HepG2 (cell line): ENCODE measurements around the gene GLOD5.

Experiments used
- TF ChIP-seq, protein P1 (sequence below): sonication (generic); formaldehyde crosslinking; IDR thresholded peaks from 2 replicates; pipeline ENCODE4 v1.4.0; 2020; ENCODE audit warnings: missing genetic modification reagents
- TF ChIP-seq, protein P2 (sequence below), 2 experiments: IDR thresholded peaks; 2 replicates each; pipeline ENCODE4 v1.6.1; 2011 to 2012; ENCODE audit warnings: low read length in 2 of 2, borderline replicate concordance in 1 of 2, low read depth in 1 of 2, mild to moderate bottlenecking in 1 of 2, moderate library complexity in 1 of 2

GRCh38 chrX:48794911-48795515 is 33.5 kb downstream of the GLOD5 start:
- TF ChIP-seq, protein P1, sequence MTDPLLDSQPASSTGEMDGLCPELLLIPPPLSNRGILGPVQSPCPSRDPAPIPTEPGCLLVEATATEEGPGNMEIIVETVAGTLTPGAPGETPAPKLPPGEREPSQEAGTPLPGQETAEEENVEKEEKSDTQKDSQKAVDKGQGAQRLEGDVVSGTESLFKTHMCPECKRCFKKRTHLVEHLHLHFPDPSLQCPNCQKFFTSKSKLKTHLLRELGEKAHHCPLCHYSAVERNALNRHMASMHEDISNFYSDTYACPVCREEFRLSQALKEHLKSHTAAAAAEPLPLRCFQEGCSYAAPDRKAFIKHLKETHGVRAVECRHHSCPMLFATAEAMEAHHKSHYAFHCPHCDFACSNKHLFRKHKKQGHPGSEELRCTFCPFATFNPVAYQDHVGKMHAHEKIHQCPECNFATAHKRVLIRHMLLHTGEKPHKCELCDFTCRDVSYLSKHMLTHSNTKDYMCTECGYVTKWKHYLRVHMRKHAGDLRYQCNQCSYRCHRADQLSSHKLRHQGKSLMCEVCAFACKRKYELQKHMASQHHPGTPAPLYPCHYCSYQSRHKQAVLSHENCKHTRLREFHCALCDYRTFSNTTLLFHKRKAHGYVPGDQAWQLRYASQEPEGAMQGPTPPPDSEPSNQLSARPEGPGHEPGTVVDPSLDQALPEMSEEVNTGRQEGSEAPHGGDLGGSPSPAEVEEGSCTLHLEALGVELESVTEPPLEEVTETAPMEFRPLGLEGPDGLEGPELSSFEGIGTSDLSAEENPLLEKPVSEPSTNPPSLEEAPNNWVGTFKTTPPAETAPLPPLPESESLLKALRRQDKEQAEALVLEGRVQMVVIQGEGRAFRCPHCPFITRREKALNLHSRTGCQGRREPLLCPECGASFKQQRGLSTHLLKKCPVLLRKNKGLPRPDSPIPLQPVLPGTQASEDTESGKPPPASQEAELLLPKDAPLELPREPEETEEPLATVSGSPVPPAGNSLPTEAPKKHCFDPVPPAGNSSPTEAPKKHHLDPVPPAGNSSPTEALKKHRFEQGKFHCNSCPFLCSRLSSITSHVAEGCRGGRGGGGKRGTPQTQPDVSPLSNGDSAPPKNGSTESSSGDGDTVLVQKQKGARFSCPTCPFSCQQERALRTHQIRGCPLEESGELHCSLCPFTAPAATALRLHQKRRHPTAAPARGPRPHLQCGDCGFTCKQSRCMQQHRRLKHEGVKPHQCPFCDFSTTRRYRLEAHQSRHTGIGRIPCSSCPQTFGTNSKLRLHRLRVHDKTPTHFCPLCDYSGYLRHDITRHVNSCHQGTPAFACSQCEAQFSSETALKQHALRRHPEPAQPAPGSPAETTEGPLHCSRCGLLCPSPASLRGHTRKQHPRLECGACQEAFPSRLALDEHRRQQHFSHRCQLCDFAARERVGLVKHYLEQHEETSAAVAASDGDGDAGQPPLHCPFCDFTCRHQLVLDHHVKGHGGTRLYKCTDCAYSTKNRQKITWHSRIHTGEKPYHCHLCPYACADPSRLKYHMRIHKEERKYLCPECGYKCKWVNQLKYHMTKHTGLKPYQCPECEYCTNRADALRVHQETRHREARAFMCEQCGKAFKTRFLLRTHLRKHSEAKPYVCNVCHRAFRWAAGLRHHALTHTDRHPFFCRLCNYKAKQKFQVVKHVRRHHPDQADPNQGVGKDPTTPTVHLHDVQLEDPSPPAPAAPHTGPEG (CRISPR knock-in tag) = no peak
- TF ChIP-seq, protein P2, sequence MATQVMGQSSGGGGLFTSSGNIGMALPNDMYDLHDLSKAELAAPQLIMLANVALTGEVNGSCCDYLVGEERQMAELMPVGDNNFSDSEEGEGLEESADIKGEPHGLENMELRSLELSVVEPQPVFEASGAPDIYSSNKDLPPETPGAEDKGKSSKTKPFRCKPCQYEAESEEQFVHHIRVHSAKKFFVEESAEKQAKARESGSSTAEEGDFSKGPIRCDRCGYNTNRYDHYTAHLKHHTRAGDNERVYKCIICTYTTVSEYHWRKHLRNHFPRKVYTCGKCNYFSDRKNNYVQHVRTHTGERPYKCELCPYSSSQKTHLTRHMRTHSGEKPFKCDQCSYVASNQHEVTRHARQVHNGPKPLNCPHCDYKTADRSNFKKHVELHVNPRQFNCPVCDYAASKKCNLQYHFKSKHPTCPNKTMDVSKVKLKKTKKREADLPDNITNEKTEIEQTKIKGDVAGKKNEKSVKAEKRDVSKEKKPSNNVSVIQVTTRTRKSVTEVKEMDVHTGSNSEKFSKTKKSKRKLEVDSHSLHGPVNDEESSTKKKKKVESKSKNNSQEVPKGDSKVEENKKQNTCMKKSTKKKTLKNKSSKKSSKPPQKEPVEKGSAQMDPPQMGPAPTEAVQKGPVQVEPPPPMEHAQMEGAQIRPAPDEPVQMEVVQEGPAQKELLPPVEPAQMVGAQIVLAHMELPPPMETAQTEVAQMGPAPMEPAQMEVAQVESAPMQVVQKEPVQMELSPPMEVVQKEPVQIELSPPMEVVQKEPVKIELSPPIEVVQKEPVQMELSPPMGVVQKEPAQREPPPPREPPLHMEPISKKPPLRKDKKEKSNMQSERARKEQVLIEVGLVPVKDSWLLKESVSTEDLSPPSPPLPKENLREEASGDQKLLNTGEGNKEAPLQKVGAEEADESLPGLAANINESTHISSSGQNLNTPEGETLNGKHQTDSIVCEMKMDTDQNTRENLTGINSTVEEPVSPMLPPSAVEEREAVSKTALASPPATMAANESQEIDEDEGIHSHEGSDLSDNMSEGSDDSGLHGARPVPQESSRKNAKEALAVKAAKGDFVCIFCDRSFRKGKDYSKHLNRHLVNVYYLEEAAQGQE (IDR thresholded peaks at IDR 0.05; ENCODE audit: borderline replicate concordance in 1 of 2, low read depth in 1 of 2, low read length in 2 of 2) = no peak
